ENCODE results near the gene LRRN1. TPM values are rescaled to one million over a fixed set of nuclear protein-coding genes. Genes with fewer than 3 reads are reported as not detected.

Gene LRRN1
- total and polyA plus RNA-seq, 2 of the 4 experiments (the other 2 are of a cell fraction) = 0.18 to 0.41 TPM

DNA sequence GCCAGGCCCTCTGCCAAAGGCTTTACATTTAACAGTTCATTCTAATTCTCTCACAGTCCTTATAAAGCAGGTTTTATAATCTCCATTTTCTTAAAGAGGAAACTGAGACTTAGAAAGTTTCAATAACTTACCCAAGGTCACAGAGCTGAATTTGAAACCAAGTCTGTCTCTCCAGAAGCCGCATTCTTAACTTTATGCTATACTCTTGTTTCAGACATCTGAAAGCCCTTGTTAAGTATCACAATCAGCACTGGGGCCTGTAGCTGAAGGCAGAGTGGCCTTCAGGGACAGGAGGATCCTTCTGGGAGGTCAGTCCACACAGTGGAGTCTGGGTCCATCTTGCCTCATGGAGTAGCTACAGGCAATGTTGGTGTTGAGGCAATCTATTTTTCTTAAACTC lies 27.9 kb downstream of the LRRN1 start:
- DNase-seq (no peak), ATAC-seq (ENCODE audit: low read depth) (no peak)
- in situ Hi-C loops (cut with MboI; ENCODE audit: low sequenced_read_pairs) = no loop called here
- Histone ChIP-seq H2BK20ac (ENCODE audit: low read depth, low read length) (no peak overlapping the region), H3K23ac (ENCODE audit: low read depth, low read length) (no peak overlapping the region), H3K4ac (ENCODE audit: low read depth, low read length) (no peak overlapping the region), H2AFZ (replicated peaks; ENCODE audit: low read length, poor library complexity) (no peak overlapping the region), H3K9ac (ENCODE audit: low read depth, low read length) (no peak overlapping the region), H3K4me3 (ENCODE audit: insufficient read depth, low read depth, low read length) (no peak overlapping the region), H4K8ac (ENCODE audit: low read depth in 2 of 2, low read length in 2 of 2) (no peak overlapping the region), H3K79me1 (ENCODE audit: low read depth in 1 of 2, low read length in 2 of 2) (no peaks in the 10 kb centered on the region), H2AK5ac (ENCODE audit: low read depth, low read length) (no peak overlapping the region), H3K4me1 (ENCODE audit: control insufficient read depth, insufficient read depth, low read length) (no peaks in the 10 kb centered on the region), H3K36me3 (ENCODE audit: control insufficient read depth, insufficient read depth, low read length) (no peaks in the 10 kb centered on the region), H3K18ac (ENCODE audit: low read depth, low read length) (no peak overlapping the region), H3K4me2 (ENCODE audit: low read depth, low read length) (no peak overlapping the region), H3K9me3 (ENCODE audit: control insufficient read depth, insufficient read depth, low read length) (peaks cover 9% of the 10 kb centered on the region), H3K14ac (replicated peaks; ENCODE audit: low read depth, low read length) (no peak overlapping the region), H3K27me3 (ENCODE audit: control insufficient read depth, insufficient read depth, low read length) (no peaks in the 10 kb centered on the region), H4K91ac (ENCODE audit: insufficient read depth, low read depth, low read length) (no peak overlapping the region), H2BK120ac (ENCODE audit: low read depth, low read length) (no peak overlapping the region), H2BK5ac (ENCODE audit: low read depth, low read length, poor library complexity, severe bottlenecking) (no peak overlapping the region), H3K9me1 (ENCODE audit: insufficient read depth, low read length) (no peaks in the 10 kb centered on the region), H4K5ac (ENCODE audit: low read depth, low read length) (no peak overlapping the region), H4K20me1 (ENCODE audit: insufficient read depth, low read length) (no peaks in the 10 kb centered on the region), H2BK15ac (ENCODE audit: low read depth, low read length) (no peak overlapping the region), H2AK9ac (replicated peaks; ENCODE audit: low read depth, low read length, poor library complexity) (no peak overlapping the region), H3K27ac (ENCODE audit: insufficient read depth, low read length) (no peak overlapping the region), H3K56ac (ENCODE audit: extremely low read depth, insufficient read depth, low read length) (no peak overlapping the region)
- CTCF ChIA-PET = no interaction called here
- TF ChIP-seq BHLHE40 (IDR thresholded peaks at IDR 0.05; ENCODE audit: low read depth, low read length) (no peak), RFX5 (IDR thresholded peaks at IDR 0.05; ENCODE audit: low read depth, low read length) (no peak), CEBPB (IDR thresholded peaks at IDR 0.05; ENCODE audit: low read depth, low read length) (no peak), NFE2L2 (IDR thresholded peaks at IDR 0.05; ENCODE audit: low read depth, low read length) (no peak), MAFK (IDR thresholded peaks at IDR 0.05; ENCODE audit: low read depth, low read length) (no peak), SMC3 (IDR thresholded peaks at IDR 0.05; ENCODE audit: low read depth, low read length) (no peak), POLR2A (IDR thresholded peaks at IDR 0.05; ENCODE audit: low read depth, low read length) (no peak), MXI1 (IDR thresholded peaks at IDR 0.05; ENCODE audit: borderline replicate concordance, low read depth, low read length) (no peak), FOS (IDR thresholded peaks at IDR 0.05; ENCODE audit: low read depth, low read length) (no peak), MAZ (IDR thresholded peaks at IDR 0.05; ENCODE audit: borderline replicate concordance, low read depth, low read length) (no peak), RCOR1 (IDR thresholded peaks at IDR 0.05; ENCODE audit: insufficient replicate concordance, low read length) (no peak), CHD1 (IDR thresholded peaks at IDR 0.05; ENCODE audit: low read depth, low read length) (no peak), RAD21 (IDR thresholded peaks at IDR 0.05; ENCODE audit: low read length) (no peak)
- TF ChIP-seq, protein P1, sequence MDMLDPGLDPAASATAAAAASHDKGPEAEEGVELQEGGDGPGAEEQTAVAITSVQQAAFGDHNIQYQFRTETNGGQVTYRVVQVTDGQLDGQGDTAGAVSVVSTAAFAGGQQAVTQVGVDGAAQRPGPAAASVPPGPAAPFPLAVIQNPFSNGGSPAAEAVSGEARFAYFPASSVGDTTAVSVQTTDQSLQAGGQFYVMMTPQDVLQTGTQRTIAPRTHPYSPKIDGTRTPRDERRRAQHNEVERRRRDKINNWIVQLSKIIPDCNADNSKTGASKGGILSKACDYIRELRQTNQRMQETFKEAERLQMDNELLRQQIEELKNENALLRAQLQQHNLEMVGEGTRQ (IDR thresholded peaks at IDR 0.05; ENCODE audit: low read depth, low read length) = no peak
- TF ChIP-seq, protein P2, sequence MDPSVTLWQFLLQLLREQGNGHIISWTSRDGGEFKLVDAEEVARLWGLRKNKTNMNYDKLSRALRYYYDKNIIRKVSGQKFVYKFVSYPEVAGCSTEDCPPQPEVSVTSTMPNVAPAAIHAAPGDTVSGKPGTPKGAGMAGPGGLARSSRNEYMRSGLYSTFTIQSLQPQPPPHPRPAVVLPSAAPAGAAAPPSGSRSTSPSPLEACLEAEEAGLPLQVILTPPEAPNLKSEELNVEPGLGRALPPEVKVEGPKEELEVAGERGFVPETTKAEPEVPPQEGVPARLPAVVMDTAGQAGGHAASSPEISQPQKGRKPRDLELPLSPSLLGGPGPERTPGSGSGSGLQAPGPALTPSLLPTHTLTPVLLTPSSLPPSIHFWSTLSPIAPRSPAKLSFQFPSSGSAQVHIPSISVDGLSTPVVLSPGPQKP (IDR thresholded peaks at IDR 0.05; ENCODE audit: borderline replicate concordance, low read depth, low read length) = no peak
- no CpG with 5 or more reads among the region's 1 CpG for WGBS, 2 experiments (ENCODE audit: extremely low coverage in 2 of 2, insufficient read length in 1 of 2)
- BruUV-seq (replicated peaks) = no TSS peak
- dilution Hi-C loops (cut with HindIII; ENCODE audit: low sequenced_read_pairs, unreplicated experiment) = no loop called here
- intact Hi-C loops (cut with micrococcal nuclease) = no loop called here
- POLR2A ChIA-PET (ENCODE audit: unreplicated experiment) = no interaction called here

All from IMR-90 (cell line).